Tibial artery (tissue), 4 donors: Measurements from ENCODE around the gene TNFRSF12A.

Experiments used
- DNase-seq, 2 donors: peaks; one replicate each; pipeline ENCODE4 v3.0.0-alpha.2; 2019
- H3K27ac ChIP-seq, 2 donors: fragments of 200-600 bp; sonication (generic) in 1 of 2; 1 replicate in 1 of 2; 2 replicates in 1 of 2; pipeline ENCODE4 v1.5.1; 2018 to 2019; ENCODE audit warnings: mild to moderate bottlenecking in 1 of 2
- H3K27me3 ChIP-seq, 2 donors: fragments of 200-600 bp; sonication (generic) in 1 of 2; one replicate each; pipeline versions ENCODE4 v1.5.1 to v1.6.0; 2016 to 2019
- H3K36me3 ChIP-seq, 3 donors: fragments of 200-600 bp; sonication (generic) in 2 of 3; one replicate each; pipeline ENCODE4 v1.5.1; 2016 to 2019; ENCODE audit warnings: mild to moderate bottlenecking in 2 of 3
- H3K4me1 ChIP-seq, 4 donors: fragments of 200-600 bp; sonication (generic) in 2 of 4; 1 replicate in 3 of 4; 2 replicates in 1 of 4; pipeline ENCODE4 v1.5.1; 2016 to 2019
- H3K4me3 ChIP-seq, 2 donors: fragments of 200-600 bp; sonication (generic) in 1 of 2; 1 replicate in 1 of 2; 2 replicates in 1 of 2; pipeline ENCODE4 v1.5.1; 2018 to 2019; ENCODE audit warnings: mild to moderate bottlenecking in 2 of 2
- H3K9me3 ChIP-seq, 3 donors: fragments of 200-600 bp; sonication (generic) in 1 of 3; one replicate each; pipeline ENCODE4 v1.5.1; 2016 to 2019
- CTCF ChIP-seq, 2 experiments: fragments of 200-600 bp in 1 of 2; fragments of 450-650 bp in 1 of 2; IDR thresholded peaks; one replicate each; pipeline ENCODE4 v1.5.1; 2017 to 2019; ENCODE audit warnings: antibody characterized with exemption in 2 of 2, mild to moderate bottlenecking in 1 of 2, moderate library complexity in 1 of 2
- intact Hi-C: fragments of 100-400 bp; cut with DNase I; formaldehyde crosslinking; loops from one replicate; pipeline ENCODE4 v1.15.0; 2023; ENCODE audit warnings: low total_unique reads

The TNFRSF12A gene

GRCh38 chr16:2987286-2987685, 32.9 kb upstream of the TNFRSF12A start:
- Histone ChIP-seq H3K27ac (no peak overlapping the region), H3K36me3 (no peaks in the 10 kb centered on the region), H3K27me3 (peaks cover 0 to 35% of the 10 kb centered on the region in 2 donors), H3K4me1 (peaks cover 0 to 33% (median 24%) of the 10 kb centered on the region in 4 donors), H3K9me3 (no peaks in the 10 kb centered on the region), H3K4me3 (no peak overlapping the region)
- intact Hi-C loops: no loop called here
- no peak for TF ChIP-seq CTCF (IDR thresholded peaks at IDR 0.05)
- no peak for DNase-seq

DNA sequence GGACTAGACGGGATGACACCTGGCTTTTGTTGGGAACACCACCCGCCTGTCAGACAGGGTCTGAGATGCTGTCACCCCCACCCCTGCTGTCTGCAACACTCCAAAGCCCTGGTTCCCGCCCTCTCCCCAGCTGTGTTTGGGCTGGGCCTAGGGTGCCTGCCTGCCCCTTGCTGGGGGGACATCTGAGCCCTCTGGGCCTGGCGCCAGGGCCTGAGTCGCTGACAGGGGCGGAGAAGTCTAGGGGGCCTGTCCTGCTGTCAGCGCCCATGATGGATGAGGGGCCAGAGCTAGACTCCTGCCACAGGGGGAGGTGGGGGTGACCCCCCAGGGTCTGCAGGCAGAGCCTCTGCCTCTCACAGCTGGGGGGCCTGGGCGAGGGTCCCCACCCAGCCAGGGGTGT, 32.3 kb upstream of the TNFRSF12A start:
- Histone ChIP-seq H3K36me3 (no peaks in the 10 kb centered on the region), H3K9me3 (no peaks in the 10 kb centered on the region), H3K27ac (no peak overlapping the region), H3K27me3 (peaks cover 0 to 35% of the 10 kb centered on the region in 2 donors), H3K4me3 (no peak overlapping the region), H3K4me1 (peaks cover 0 to 33% (median 24%) of the 10 kb centered on the region in 4 donors)
- no peak for TF ChIP-seq CTCF (IDR thresholded peaks at IDR 0.05)
- intact Hi-C loops: no loop called here
- DNase-seq: no peak

DNA sequence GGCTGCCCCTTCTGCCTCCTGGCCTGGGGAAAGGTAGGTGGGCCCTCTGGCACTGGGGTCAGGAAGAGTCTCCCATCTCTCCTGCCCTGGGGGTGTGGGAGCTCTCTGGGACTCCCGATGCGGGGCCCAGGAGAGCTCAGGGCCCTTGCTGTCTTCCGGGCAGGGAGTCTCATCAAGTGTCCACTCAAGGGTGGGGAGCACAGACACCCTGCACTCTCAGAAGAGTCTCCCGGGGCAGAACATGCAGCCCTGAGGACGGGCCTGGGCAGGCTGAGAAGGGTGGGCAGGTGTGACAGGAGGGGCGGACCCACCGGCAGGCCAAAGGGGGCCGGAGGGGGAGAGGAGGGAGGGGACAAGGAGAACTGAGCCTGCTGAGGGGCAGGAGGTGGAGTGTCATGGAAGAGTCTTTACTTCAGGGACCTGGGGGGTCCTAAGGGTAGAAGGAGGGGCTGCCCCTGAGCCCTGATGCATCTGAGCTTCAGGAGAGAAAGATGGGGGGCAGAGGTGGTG, 31.5 kb upstream of the TNFRSF12A start:
- Histone ChIP-seq H3K4me1 (peaks cover 0 to 27% (median 21%) of the 10 kb centered on the region in 4 donors), H3K9me3 (no peaks in the 10 kb centered on the region), H3K4me3 (no peak overlapping the region), H3K27ac (no peak overlapping the region), H3K27me3 (peaks cover 0 to 35% of the 10 kb centered on the region in 2 donors), H3K36me3 (no peaks in the 10 kb centered on the region)
- intact Hi-C loops: no loop called here
- no peak for TF ChIP-seq CTCF (IDR thresholded peaks at IDR 0.05)
- no peak for DNase-seq

DNA sequence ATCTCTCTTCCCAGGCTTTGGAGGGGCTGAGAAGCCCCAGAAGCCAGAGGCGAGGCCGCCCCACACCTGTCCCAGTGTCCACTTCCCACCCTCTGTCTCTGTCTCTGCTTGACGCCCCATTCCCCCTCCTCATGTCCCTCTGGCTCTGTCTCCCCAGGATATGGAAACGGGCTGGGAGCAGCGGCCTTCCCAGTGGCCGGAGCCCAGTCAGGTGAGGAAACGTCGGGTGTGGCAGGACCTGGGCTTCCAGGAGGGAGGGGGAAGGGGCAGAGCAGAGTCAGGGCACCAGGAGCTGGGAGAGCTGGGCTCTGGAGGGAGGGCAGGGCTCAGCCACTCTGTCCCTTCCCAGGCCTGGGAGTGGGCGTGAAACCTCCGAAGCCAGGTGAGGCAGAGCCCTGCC, 29.3 kb upstream of the TNFRSF12A start:
- no peak for DNase-seq
- TF ChIP-seq CTCF (IDR thresholded peaks at IDR 0.05): no peak
- peaks cover 0 to 40% of the 10 kb centered on the region in 2 donors for H3K27me3 ChIP-seq
- peaks cover 0 to 6% (median 3%) of the 10 kb centered on the region in 4 donors for H3K4me1 ChIP-seq
- no peak overlapping the region for H3K4me3 ChIP-seq
- no peaks in the 10 kb centered on the region for H3K9me3 ChIP-seq
- H3K36me3 ChIP-seq: no peaks in the 10 kb centered on the region
- no peak overlapping the region for H3K27ac ChIP-seq
- intact Hi-C loops: no loop called here

- Histone ChIP-seq H3K27me3 (peaks cover 0 to 47% of the 10 kb centered on the region in 2 donors), H3K36me3 (no peaks in the 10 kb centered on the region), H3K9me3 (no peaks in the 10 kb centered on the region), H3K4me1 (no peaks in the 10 kb centered on the region), H3K4me3 (no peak overlapping the region), H3K27ac (no peak overlapping the region)
- no peak for TF ChIP-seq CTCF (IDR thresholded peaks at IDR 0.05)
- DNase-seq: no peak
- intact Hi-C loops: no loop called here
Measured at GRCh38 chr16:2991566-2992261, 28.5 kb upstream of the TNFRSF12A start.
